ENCODE results near the gene DLG5.
"Not testable (repeated sequence)": the region's sequence is repeated elsewhere in the genome, so short reads cannot be mapped to it uniquely, and the experiment has no call there.

The DLG5 gene

DNA sequence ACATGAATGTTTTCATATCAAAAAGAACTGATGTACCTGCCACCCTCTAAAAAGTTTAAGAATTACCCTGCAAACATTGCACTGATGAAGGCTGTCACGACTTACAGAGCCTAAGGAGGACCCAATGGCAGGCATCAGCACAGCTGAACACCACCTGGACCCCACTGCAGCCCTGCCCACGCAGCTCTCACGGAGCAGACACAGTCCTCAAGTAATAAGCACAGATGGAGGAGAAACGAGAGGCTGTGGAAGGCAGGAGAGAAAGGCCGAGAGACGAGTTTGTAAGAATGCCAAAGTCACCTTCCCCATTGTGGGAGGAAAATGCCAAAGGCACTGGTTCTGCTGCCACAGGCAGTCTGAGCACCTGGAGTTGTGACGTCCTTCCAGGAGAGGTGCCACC, 135.0 kb downstream of the DLG5 start:
- no peak for DNase-seq (ENCODE audit: low spot score)

DNA sequence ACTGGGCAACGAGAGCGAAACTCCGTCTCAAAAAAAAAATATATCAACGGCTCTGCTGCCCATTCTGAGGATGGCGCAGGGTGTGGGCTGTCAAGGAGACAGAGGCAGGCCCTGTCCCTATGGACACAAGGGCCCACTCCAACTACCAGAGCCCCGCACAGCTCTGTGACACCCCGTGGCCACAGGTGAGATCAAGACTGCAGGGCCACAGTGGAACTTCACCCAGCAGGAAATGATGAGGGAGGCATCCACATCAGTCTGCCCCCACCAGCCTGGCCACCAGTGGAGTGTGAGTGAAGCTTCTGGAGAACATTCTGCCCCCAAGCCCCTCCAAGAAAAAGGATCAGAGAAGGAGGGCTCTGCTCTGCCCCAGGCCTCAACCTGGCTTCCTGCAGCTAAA, 136.7 kb downstream of the DLG5 start:
- no peak for DNase-seq (ENCODE audit: low spot score)

DNA sequence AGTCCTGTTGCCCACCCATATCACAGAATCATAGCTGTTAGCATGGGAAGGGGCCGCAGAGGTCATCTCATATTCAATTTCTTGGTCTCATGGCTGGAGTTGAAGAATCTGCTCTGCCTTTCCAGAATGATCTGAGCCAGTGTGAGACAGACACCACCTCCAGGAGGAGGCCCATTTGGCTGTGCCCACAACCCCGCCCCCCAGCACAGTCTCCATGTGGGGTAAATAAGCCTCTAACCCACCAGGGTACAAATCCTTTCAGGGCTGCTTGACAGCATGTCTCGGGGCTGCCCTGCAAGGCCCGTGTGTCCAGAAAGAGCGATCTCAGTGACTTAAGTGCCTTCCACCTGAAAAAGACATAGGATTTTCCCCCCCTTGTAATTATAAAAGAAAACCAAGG, 137.5 kb downstream of the DLG5 start:
- no peak for DNase-seq (ENCODE audit: low spot score)

DNA sequence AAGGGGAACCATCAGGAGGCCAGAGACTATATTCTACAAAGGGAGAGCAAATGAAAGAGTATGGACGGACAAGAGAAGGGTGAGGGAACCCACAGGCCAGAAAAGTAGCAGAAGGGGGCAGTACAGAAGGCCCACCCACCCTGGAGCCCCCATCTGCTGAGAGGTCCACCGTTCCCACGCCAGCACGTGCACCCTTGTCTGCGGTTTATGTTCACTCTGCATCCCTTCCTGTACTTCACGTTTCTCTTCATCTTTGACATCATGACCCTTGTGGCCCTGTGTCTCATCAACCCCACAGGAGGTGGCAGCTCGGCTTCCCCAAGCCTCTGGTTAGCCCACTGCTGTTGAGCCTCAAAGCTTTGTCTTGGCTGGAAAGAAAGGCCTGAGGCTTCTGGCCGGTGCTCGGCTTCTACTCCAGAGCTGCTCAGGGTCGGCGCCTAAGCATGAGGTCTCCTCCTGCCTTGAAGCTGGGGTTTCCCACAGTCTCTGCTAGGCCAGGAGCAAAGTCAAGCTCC, 138.0 kb downstream of the DLG5 start:
- DNase-seq (ENCODE audit: low spot score): no peak

DNA sequence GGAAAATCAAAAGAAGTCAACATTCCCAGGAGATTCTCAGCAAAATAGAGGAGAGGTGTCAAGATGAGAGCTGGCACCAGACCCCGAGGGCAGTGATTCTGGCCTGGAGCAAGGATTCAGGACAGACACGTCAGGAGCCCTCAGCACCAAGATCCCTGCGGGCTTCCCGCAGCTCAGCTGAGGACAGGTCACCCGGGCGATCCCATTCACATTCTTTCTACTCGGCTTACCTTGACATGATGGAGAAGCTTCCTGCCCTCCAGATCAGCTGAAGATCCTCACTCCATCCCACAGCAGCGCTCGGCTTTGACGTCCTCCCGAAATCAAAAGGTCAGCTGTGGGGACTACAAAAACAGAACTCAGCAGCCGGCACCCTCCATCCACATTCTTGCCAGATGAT, 139.1 kb downstream of the DLG5 start:
- DNase-seq (ENCODE audit: low spot score): no peak

DNA sequence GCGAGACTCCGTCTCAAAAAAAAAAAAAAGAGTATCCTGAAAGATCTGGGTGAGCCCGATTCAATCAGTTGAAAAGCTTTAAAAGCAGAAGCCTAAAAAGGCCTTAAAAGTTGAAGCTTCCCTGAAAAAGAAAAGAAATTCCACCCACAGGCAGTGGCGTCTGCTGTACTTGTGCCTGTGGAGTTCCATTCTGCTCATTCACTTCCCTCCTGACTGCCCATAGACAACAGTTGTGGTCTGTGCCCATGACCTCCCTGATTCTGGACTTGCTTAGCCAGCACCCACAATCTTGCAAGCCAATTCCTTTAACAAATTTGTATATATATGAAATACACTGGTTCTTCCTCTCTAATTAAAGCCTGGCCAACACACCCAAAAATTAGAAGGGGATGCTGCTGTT, 141.7 kb downstream of the DLG5 start:
- DNase-seq (ENCODE audit: low spot score): no peak

DNA sequence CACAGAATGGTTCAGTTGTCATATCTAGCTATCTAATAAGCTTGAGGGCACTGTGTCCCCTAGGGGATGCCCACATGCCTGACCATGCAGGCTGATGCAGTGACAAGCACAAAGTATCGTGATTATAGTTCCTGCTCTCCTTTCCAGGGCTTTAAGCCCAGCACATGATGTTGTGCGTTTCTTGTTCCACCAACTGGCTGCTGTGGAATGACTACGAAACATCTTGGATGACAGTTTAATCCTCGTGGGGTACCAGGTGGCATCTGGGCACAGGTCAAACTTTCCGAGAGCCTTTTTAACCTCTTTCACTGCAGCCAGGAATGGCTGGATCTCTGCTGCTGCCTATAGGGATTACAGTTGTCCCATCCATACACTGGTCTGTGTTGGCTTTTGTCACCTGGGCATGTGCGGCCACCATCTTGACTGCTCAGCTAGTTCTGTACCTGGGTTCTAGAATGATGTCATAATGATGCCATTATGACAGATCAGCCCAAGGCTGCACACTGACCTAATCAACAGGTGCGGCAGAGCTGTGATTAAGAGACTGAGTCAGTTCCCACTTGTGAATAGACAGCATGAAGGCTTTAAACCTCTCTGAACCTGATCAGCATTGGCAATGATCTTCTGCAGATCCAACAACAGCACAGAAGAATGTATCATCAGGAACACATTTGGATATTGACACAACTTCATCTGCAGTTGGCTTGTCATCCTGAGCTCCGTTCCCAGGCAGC, 144.1 kb downstream of the DLG5 start:
- DNase-seq (ENCODE audit: low spot score): no peak

DNA sequence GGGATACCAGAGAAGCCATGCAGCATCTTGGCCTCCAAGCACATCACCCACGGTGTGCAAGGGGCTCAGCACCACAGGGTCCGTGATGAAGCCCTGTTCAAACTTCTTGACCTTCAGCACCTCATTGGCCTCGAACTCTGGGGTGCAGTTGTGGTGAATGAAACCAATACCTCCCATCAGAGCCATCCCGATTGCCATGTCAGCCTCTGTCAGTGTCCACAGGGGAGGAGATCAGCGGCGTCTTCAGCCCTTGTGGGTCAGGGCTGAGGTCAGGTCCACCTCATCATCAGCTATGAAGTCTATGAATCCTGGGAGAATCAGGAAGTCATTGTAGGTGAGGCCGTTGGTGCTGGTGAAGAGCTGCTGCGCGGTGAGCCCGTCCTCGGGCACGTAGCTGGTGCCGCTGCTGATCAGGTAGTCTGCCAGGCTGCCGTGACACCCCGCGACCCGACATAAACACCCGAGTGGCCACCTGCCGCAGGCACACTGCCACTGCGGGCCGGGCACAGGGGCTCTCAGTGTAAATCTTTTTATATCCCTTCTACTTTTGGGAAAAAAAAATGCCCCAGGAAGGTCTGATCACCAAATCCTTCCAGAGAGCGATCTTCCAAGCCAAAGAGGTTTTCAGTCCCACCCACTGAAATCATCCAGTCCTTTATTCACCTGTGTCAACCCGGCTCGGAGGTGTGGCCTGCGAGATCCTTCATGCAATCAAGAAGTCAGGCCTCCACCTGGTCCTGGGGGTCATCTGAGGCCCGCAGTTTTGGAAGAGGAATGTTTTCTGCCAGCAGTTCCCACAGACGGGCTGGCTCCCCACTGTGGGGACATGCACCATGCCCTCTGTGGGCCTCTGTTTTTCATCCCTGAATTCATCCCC, 144.9 kb downstream of the DLG5 start:
- no peak for DNase-seq (ENCODE audit: low spot score)

DNA sequence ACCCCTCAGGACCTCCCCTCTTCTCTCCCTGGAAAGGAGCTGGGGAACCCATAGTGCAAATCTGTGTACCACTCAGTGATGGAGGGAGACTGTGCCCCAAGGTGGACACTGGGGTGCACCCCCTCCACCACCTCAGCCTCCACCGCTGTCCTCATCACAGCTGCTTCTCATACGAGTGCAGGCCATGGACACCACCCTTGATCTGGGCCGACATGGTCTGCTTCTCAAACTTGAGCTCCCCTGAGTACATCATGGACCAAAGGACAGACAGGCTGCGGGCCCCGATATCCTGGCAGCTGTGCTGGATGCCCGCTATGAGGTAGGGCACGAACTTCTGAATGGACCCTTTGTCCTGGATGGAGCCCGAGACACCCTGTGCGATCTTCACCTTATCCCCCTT, 146.4 kb downstream of the DLG5 start:
- no peak for DNase-seq (ENCODE audit: low spot score)

DNA sequence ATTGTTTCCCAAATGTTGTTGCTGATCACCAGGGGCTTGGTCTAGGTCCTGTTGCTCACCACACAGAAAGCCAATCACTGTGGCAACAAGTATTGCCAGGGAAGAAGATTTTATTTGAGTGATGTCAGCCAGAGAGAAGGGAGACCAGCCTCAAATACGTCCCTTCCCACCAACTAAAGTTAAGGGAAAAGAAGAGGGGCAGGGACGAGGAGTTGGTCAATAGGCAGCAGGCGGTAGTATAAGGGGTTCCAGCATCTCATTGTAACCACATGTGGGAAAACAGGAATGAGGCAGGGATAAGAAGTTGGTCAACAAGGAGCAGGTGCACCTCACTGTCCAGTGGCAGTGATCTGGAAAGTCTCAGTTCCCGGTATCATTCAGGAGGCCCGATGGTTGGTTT, 150.1 kb downstream of the DLG5 start:
- DNase-seq (ENCODE audit: low spot score): no peak

DNA sequence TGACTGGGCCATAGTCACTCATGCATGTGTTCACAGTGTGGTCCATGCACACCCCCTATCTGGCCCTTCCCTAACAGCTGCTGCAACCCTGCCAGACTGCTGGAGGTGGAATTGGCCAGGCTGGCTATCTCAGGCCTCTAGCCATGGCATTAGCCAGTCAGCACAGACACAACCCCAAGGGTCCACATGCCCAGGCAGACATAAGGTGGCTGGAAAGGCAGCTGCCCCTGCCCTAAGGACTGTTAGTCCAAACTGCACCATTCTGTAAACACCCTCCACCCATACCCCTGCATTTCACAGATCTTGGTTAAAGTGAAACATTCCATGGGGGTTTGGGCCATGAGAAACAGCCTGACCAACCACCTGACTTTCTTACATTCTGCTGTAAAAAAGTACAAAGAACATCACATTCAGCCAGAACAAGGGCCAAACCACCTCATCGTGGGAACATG, 151.6 kb downstream of the DLG5 start:
- DNase-seq (ENCODE audit: low spot score): no peak

DNA sequence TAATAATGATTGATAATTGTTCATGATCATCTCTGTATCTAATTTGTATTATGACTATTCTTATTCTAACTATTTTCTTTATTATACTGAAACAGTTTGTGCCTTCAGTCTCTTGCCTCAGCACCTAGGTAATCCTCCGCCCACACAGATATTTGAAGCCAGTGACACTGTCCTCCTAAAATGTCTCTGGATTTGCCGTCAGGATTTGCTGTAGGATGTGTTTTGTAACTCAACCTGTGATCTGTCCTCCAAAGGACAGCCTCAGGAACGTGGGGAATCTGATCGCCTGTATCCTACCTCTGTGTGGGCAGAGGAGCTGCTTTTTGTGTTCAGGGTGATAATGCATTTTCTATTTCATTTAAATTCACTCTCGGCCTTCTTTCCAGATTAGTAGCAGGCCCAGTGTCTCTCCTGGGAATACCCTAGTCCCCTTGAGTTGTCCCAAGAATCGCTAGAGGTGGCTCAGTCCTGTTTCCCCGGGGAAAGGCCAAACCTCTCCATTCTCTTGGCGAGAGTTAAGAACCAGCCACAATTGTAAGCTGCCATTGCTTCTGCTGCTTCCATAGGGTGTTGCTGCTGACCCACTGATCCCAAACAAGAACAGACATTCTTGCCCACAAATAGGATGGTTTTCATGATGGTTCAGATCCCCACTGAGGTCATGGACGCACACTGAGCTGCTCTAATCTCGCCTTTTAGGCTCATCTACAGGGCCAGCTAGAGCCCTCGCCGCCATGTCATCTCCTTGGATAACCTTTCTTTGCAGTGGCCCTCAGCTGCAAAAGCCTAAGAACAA, 152.7 kb downstream of the DLG5 start:
- DNase-seq (ENCODE audit: low spot score): no peak

DNA sequence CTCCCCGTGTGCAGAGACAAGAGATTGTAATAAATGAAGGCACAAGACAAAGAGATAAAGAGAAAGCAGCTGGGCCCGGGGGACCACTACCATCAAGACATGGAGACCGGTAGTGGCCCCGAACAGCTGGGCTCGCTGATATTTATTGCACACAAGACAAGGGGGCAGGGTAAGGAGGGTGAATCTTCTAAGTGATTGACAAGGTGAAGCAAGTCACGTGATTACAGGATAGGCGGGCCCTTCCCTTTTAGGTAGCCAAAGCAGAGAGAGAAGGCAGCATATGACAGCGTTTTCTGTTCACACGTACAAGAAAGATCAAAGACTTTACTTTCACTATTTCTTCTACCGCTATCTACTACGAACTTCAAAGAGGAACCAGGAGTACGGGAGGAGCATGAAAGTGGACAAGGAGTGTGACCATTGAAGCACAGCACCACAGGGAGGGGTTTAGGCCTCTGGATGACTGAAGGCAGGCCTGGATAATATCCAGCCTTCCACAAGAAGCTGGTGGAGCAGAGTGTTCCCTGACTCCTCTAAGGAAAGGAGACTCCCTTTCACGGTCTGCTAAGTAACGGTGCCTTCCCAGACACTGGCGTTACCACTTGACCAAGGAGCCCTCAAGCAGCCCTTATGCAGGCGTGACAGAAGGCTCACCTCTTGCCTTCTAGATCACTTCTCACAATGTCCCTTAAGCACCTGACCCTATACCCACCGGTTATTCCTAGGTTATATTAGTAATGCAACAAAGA, 153.5 kb downstream of the DLG5 start:
- DNase-seq (ENCODE audit: low spot score): not testable (repeated sequence)

DNA sequence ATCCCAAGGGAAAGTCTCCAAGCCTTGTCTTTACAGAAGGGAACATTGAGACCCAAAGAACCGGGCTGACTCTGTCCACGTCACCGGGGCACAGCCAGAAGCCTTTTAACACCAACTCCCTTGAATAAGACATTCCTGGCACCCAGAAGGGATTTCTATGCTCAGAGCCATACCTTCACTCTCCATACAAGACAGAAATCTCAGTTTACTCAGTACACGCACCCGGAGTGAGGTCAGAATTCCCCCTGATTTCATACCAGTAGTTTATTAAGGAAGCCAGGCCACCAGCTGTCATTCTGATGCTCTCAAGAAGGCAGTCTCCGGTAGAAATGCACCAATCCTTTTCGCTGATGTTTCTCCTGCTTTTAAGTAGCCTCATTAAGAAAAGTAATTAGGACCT, 154.7 kb downstream of the DLG5 start:
- DNase-seq (ENCODE audit: low spot score): no peak

DNA sequence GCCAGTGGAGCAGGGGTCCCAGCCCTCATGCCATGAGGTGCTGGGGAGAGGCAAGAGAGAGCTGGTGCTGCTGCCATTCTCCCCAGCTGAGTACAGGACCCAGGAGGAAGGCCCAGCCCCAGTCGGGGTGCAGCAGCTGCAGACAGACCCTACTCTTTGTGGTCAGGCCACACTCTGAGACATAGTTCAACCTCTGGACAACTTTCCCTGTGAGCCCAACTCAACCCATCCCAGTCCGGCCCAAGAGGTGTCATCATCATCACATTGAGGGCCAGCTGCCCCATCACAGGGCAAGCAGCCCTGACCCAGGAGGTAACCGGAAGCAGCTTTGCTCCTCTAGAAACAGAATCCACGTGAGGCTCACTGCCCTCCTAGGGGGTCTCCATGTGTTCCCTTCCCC, 155.1 kb downstream of the DLG5 start:
- DNase-seq (ENCODE audit: low spot score): no peak

DNA sequence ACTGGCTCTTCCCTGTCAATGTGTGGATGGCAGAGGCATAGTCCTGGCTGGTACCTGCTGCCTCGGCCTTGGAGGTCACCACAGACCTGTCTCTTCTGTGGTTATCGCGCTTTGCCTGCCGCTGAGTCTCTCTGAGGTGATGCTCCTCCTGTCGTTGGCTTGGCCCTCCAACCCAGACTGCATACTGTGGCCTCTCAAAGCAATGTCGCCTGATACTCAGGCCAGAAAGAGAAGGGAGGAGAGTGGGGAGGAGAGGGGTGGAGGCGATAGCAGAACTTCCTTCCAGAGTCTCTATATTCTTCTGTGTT, 155.7 kb downstream of the DLG5 start:
- DNase-seq (ENCODE audit: low spot score): no peak

DNA sequence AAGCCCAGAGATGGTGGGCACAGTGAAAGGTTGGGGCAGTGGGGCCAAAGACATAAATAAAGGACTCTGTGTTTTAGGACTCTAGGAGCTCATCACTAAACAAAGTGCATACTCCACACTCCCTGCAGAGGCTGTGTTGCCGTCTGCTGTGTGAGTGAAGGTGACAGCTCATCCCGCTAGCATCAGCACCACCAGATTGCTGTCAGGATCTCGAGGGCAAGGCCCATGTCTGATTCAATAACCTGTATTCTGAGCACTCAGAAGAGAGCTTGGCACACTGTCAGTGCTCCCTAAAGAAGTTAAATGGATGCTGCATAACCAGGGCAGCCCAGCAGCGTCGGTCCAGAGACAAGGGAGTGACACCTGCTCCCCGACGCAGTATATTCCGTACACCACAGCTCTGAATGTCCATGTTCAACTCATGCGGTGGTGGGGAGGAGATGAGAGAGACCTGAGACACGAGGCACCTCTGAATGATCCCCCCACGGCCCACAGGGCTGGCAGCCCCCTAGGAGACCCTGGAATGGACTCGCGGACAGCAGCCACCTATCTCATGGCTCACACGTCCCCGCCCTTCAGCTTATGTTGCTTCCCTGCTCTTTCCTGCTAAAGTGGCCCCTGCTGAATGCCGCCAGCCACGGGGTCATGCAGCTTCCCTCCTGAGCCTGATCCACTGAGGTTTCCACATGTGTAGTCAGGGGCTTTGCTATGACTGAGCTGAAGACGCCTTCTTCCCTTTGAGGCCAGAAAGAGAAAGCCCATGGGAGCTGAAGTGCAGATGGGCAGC, 156.3 kb downstream of the DLG5 start:
- no peak for DNase-seq (ENCODE audit: low spot score)

DNA sequence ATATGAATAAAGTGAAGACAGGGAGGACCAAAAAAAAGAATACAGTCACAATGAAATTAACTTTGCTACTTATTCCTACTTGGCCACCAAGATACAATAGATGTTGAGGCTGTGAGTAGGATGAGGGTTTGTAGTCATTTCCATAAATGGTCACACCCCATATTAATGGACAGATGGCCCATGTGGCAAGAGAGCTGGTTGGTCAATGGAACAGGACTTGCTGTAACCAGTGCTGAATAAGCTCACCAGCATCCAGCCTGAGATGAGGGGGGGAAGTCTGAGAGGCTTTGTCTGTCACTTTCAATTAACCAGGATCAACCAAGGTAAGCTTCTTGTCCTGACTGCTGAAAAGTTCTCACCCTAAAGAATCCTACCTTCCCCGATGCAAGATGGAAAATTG, 158.5 kb downstream of the DLG5 start:
- no peak for DNase-seq (ENCODE audit: low spot score)

DNA sequence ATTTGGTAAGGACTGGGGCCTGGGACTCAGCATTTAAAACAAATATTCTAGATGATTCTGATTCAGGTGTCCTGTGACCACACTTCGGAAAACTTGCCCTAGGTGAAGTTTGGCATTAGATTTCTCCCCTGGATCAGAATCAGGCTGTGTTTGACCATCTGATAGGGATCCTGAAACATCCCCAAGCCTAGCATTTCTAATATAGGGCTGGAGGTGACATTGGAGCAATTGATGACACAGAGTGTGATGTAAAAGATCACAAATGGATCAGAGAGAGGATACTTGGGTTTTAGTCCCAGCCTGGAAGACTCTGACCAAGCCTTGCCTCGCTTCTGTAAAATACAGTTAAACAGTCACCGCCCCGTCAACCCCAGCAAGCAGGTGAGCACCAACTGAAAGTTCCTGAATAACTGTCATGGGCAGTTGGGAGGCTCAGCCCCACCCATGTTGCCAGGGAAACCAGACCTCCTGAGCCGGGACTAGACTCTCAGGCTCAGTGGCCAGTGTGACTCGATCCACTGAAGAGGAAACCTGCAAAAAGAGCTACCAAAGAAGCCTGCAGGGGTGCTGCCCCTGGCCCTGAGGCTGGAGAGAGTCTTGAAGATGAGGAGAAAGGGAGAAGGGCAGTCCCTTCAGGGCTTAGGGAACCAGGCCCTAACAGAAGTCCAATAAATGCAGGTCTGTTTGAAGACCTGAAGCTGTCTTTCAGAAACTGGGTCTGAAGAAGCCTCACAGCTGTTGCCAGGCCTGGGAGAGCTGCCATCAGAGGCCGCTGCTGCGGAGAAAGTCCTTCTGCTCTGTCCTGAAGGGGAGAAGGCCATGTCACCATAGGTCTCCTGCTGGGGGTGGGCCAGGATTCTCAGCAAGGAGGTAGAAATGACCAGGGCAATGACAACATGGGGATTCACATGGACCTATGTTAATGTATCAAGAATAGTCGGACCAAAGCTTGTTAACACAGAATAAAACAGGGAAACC, 162.8 kb downstream of the DLG5 start:
- DNase-seq (ENCODE audit: low spot score): no peak

DNA sequence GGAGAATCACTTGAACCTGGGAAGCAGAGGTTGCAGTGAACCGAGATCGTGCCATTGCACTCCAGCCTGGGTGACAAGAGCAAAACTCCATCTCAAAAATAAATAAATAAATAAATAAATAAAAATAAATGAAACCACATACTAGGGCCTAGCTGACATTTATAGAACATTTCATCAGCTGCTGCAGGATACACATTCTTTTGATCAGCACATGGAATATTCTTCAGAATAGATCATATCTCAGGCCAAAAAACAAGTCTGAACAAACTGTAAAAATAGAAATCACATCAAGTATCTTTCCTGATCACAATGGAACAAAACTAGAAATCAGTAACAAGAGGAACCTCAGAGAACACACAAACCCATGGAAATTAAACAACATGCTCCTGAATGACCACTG, 168.1 kb downstream of the DLG5 start:
- not testable (repeated sequence) for DNase-seq (ENCODE audit: low spot score)
